Uterus (tissue), 2 donors: ENCODE measurements around the gene DNAH6.

ENCODE experiments used
- CTCF ChIP-seq, 4 experiments: fragments of 200-600 bp in 2 of 4; fragments of 450-650 bp in 2 of 4; sonication (generic) in 2 of 4; IDR thresholded peaks; one replicate each; pipeline ENCODE4 v1.5.1; 2016 to 2019; ENCODE audit warnings: antibody characterized with exemption in 4 of 4, mild to moderate bottlenecking in 2 of 4, moderate library complexity in 1 of 4
- POLR2A ChIP-seq, 2 donors: fragments of 450-650 bp; IDR thresholded peaks; one replicate each; pipeline ENCODE4 v1.6.1; 2016; ENCODE audit warnings: antibody characterized with exemption in 2 of 2, mild to moderate bottlenecking in 1 of 2, moderate library complexity in 1 of 2

GRCh38 chr2:84788498-84788897 is 272.2 kb downstream of the DNAH6 start:
- TF ChIP-seq CTCF (IDR thresholded peaks at IDR 0.05) (no peak), POLR2A (IDR thresholded peaks at IDR 0.05) (no peak)
